ENCODE results near the gene UBTD2.

DNA sequence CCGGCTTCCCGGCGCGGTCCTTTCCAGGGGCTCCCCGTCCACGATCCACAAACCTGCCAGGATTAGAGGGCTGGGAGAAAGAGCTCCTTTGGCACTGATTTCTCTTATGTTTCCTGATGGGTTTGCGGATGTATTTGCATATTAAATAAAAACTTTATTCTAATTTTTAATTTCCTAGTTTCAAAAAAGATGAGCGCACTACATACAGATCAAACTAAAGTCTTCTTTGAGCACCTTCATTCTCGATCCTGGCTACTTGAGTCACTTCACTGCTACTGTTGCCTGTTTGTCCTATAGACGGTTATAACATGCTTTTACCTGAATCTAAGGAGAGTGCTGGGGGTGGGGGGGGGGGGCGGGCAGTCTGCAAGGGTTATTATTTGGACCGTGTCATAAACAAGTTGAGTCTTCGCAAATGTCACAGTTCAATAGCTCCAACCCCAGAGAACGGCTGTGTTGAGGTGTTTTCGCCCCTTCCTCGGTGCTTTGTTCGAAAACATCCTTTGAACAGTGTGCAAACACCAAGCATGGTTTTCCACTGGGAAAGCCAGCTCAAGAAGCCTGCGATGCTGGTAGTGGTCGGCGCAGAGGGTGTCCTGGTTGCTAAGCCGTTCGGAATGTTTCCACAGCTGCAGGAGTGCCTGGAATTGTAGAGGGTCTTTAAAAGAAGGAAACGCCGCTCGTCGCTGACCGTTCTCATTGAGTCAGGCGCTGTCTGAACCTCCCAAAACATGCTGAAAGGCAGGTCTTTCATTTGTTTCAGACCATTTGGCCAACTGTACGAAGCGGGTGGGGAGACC is 94.5 kb downstream of the UBTD2 start:
- TF ChIP-seq, protein P1, sequence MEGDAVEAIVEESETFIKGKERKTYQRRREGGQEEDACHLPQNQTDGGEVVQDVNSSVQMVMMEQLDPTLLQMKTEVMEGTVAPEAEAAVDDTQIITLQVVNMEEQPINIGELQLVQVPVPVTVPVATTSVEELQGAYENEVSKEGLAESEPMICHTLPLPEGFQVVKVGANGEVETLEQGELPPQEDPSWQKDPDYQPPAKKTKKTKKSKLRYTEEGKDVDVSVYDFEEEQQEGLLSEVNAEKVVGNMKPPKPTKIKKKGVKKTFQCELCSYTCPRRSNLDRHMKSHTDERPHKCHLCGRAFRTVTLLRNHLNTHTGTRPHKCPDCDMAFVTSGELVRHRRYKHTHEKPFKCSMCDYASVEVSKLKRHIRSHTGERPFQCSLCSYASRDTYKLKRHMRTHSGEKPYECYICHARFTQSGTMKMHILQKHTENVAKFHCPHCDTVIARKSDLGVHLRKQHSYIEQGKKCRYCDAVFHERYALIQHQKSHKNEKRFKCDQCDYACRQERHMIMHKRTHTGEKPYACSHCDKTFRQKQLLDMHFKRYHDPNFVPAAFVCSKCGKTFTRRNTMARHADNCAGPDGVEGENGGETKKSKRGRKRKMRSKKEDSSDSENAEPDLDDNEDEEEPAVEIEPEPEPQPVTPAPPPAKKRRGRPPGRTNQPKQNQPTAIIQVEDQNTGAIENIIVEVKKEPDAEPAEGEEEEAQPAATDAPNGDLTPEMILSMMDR (IDR thresholded peaks at IDR 0.05) = peak in 1 of 5 experiments; percentile 1
- TF ChIP-seq POLR2AphosphoS5 (IDR thresholded peaks at IDR 0.05) = no peak

Data from transverse colon (tissue), 4 donors.